Sigmoid colon (tissue), 7 donors: ENCODE data around the gene MAP3K6. TPM values are rescaled to one million over a fixed set of nuclear protein-coding genes. Genes with fewer than 3 reads are reported as not detected.

Experiments used
- DNase-seq: peaks from one replicate; pipeline ENCODE4 v3.0.0-alpha.2; 2019
- H3K27ac ChIP-seq, 4 donors: fragments of 200-600 bp; sonication (generic); one replicate each; pipeline ENCODE4 v1.5.1; 2016 to 2019; ENCODE audit warnings: mild to moderate bottlenecking in 1 of 4
- H3K27me3 ChIP-seq, 3 donors: fragments of 200-600 bp; sonication (generic); one replicate each; pipeline ENCODE4 v1.5.1; 2019; ENCODE audit warnings: mild to moderate bottlenecking in 1 of 3
- H3K36me3 ChIP-seq, 4 donors: fragments of 200-600 bp; sonication (generic); one replicate each; pipeline ENCODE4 v1.5.1; 2016 to 2019
- H3K4me1 ChIP-seq, 4 donors: fragments of 200-600 bp; sonication (generic); one replicate each; pipeline ENCODE4 v1.5.1; 2017 to 2019
- H3K4me3 ChIP-seq, 4 donors: fragments of 200-600 bp; sonication (generic); one replicate each; pipeline ENCODE4 v1.5.1; 2017 to 2019; ENCODE audit warnings: mild to moderate bottlenecking in 2 of 4, moderate library complexity in 1 of 4
- H3K9me3 ChIP-seq, 4 donors: fragments of 200-600 bp in 3 of 4; sonication (generic) in 3 of 4; one replicate each; pipeline versions ENCODE4 v1.5.1 to v1.6.1; 2013 to 2019
- CTCF ChIP-seq, 4 experiments: fragments of 450-650 bp in 3 of 4; fragments of 200-600 bp in 1 of 4; IDR thresholded peaks; one replicate each; pipeline ENCODE4 v1.5.1; 2016 to 2019; ENCODE audit warnings: antibody characterized with exemption in 4 of 4, mild to moderate bottlenecking in 3 of 4, moderate library complexity in 2 of 4
- EP300 ChIP-seq, 4 donors: sonication (generic); formaldehyde crosslinking; IDR thresholded peaks; one replicate each; pipeline ENCODE4 v1.6.1; 2017; ENCODE audit warnings: antibody characterized with exemption in 4 of 4
- POLR2A ChIP-seq, 2 donors: fragments of 450-650 bp; IDR thresholded peaks; one replicate each; pipeline ENCODE4 v1.6.1; 2016; ENCODE audit warnings: antibody characterized with exemption in 2 of 2, mild to moderate bottlenecking in 2 of 2, moderate library complexity in 2 of 2
- POLR2AphosphoS5 ChIP-seq, 4 donors: sonication (generic); formaldehyde crosslinking; IDR thresholded peaks; one replicate each; pipeline ENCODE4 v1.6.1; 2017; ENCODE audit warnings: antibody characterized with exemption in 4 of 4
- WGBS, 2 donors: extraction: QIAGEN DNeasy Blood & Tissue Kit; methylation state at CpG; one replicate each; pipeline ENCODE4 v1.1.7; 2013; 5-methylcytosine and 5-hydroxymethylcytosine counted together
- intact Hi-C: fragments of 100-400 bp; cut with DNase I; formaldehyde crosslinking; loops from one replicate; pipeline ENCODE4 v1.15.1; 2023
- polyA plus RNA-seq, 3 donors: library from polyadenylated mRNA; stranded (reverse); fragments of 200-250 nt; gene quantifications; one replicate each; pipeline ENCODE4 v1.2.3, GENCODE V29; 2013
- total RNA-seq, 4 donors: library from RNA; depleted of rRNA; stranded (reverse); fragments of >200 nt; gene quantifications; one replicate each; pipeline ENCODE4 v1.1.0, GENCODE V29; 2016
- donor health status: healthy with polysubstance abuse.
- donor health status: Bipolar disorder and iron deficiency.
- donor health status: healthy.

The MAP3K6 gene, protein sequence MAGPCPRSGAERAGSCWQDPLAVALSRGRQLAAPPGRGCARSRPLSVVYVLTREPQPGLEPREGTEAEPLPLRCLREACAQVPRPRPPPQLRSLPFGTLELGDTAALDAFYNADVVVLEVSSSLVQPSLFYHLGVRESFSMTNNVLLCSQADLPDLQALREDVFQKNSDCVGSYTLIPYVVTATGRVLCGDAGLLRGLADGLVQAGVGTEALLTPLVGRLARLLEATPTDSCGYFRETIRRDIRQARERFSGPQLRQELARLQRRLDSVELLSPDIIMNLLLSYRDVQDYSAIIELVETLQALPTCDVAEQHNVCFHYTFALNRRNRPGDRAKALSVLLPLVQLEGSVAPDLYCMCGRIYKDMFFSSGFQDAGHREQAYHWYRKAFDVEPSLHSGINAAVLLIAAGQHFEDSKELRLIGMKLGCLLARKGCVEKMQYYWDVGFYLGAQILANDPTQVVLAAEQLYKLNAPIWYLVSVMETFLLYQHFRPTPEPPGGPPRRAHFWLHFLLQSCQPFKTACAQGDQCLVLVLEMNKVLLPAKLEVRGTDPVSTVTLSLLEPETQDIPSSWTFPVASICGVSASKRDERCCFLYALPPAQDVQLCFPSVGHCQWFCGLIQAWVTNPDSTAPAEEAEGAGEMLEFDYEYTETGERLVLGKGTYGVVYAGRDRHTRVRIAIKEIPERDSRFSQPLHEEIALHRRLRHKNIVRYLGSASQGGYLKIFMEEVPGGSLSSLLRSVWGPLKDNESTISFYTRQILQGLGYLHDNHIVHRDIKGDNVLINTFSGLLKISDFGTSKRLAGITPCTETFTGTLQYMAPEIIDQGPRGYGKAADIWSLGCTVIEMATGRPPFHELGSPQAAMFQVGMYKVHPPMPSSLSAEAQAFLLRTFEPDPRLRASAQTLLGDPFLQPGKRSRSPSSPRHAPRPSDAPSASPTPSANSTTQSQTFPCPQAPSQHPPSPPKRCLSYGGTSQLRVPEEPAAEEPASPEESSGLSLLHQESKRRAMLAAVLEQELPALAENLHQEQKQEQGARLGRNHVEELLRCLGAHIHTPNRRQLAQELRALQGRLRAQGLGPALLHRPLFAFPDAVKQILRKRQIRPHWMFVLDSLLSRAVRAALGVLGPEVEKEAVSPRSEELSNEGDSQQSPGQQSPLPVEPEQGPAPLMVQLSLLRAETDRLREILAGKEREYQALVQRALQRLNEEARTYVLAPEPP (N-terminal part only)
- total RNA-seq, result 10 to 100 TPM; 18.2 to 50.4 (median 26.8) TPM
- 10 to 100 TPM in 1 of 3 donors, 1 to 10 TPM in 2; 3.7 to 23.9 (median 9.0) TPM for polyA plus RNA-seq

GRCh38 chr1:27366411-27367159, at the start of gene MAP3K6:
MAP3K6 (minus strand) TSS chr1:27366961; CDS start chr1:27366597, 364 bp downstream.
- intact Hi-C loops, result loop anchor here (2.0 kb wide), 2 partner anchors 26 to 44 kb away; partner anchors contain the start of genes GPR3 and TMEM222
- peak; percentile 96 for DNase-seq
- Histone ChIP-seq H3K27ac (peak within 1 kb of the TSS; percentile 99 to 100 (median 100)), H3K27me3 (no peaks in the 10 kb centered on the region), H3K36me3 (peaks cover 12 to 32% (median 24%) of the 10 kb centered on the region in 4 donors), H3K4me1 (peaks cover 0 to 30% (median 25%) of the 10 kb centered on the region in 4 donors), H3K4me3 (peak within 1 kb of the TSS; percentile 81 to 91 (median 85)), H3K9me3 (no peaks in the 10 kb centered on the region)
- TF ChIP-seq EP300 (IDR thresholded peaks at IDR 0.05), result peak in 1 of 4 donors; percentile 58
- TF ChIP-seq POLR2A (IDR thresholded peaks at IDR 0.05), result peak; percentile 77 to 81
- TF ChIP-seq CTCF (IDR thresholded peaks at IDR 0.05), result peak in 1 of 4 experiments; percentile 28
- TF ChIP-seq POLR2AphosphoS5 (IDR thresholded peaks at IDR 0.05), result peak; percentile 76 to 93 (median 84)
- WGBS, 2 donors, result 0 to 1% methylated on average over 67 of the region's 67 CpGs

DNA sequence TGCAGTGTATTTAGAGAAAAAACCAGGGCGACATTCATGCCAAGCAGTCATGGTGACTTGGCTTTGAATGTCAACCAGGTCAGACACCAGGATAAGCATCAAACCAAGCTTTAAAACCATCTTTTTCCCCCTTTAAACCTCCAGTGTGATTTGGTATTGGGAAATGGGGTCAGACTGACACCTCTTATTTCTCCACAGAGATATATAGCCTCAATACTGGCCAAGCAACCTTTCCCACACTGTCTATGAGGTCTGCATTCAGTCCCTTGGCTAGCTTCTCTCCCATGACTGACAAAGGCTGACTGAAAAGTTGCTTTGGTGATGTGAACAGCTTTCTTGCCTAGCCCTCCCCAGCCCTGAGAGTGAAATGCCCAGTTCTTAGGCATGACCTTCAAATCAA, 47.3 kb upstream of the MAP3K6 start:
- H3K9me3 ChIP-seq, result no peaks in the 10 kb centered on the region
- peaks cover 48 to 85% (median 75%) of the 10 kb centered on the region in 4 donors for H3K36me3 ChIP-seq
- DNase-seq, result no peak
- TF ChIP-seq CTCF (IDR thresholded peaks at IDR 0.05) (no peak), POLR2AphosphoS5 (IDR thresholded peaks at IDR 0.05) (no peak), POLR2A (IDR thresholded peaks at IDR 0.05) (no peak), EP300 (IDR thresholded peaks at IDR 0.05) (no peak)
- WGBS, 2 donors, result 93 to 96% methylated on average over 1 of the region's 1 CpG
- H3K27ac ChIP-seq, result no peak overlapping the region
- peaks cover 3 to 36% (median 33%) of the 10 kb centered on the region in 4 donors for H3K4me1 ChIP-seq
- intact Hi-C loops, result no loop called here
- no peak overlapping the region for H3K4me3 ChIP-seq
- H3K27me3 ChIP-seq, result no peaks in the 10 kb centered on the region

GRCh38 chr1:27413004-27413403, 46.2 kb upstream of the MAP3K6 start:
- intact Hi-C loops, result no loop called here
- Histone ChIP-seq H3K4me1 (peaks cover 3 to 25% (median 22%) of the 10 kb centered on the region in 4 donors), H3K27ac (no peak overlapping the region), H3K36me3 (peaks cover 48 to 96% (median 83%) of the 10 kb centered on the region in 4 donors), H3K27me3 (no peaks in the 10 kb centered on the region), H3K9me3 (no peaks in the 10 kb centered on the region), H3K4me3 (no peak overlapping the region)
- DNase-seq, result no peak
- 93 to 94% methylated on average over 4 of the region's 4 CpGs for WGBS, 2 donors
- no peak for TF ChIP-seq POLR2AphosphoS5 (IDR thresholded peaks at IDR 0.05)
- no peak for TF ChIP-seq POLR2A (IDR thresholded peaks at IDR 0.05)
- no peak for TF ChIP-seq EP300 (IDR thresholded peaks at IDR 0.05)
- no peak for TF ChIP-seq CTCF (IDR thresholded peaks at IDR 0.05)

- H3K27me3 ChIP-seq, result no peaks in the 10 kb centered on the region
- no peak for DNase-seq
- TF ChIP-seq POLR2AphosphoS5 (IDR thresholded peaks at IDR 0.05), result no peak
- no peak for TF ChIP-seq EP300 (IDR thresholded peaks at IDR 0.05)
- no peak for TF ChIP-seq CTCF (IDR thresholded peaks at IDR 0.05)
- no peak for TF ChIP-seq POLR2A (IDR thresholded peaks at IDR 0.05)
- no peaks in the 10 kb centered on the region for H3K9me3 ChIP-seq
- H3K36me3 ChIP-seq, result peaks cover 48 to 96% (median 85%) of the 10 kb centered on the region in 4 donors
- intact Hi-C loops, result no loop called here
- no peak overlapping the region for H3K27ac ChIP-seq
- peaks cover 3 to 20% (median 17%) of the 10 kb centered on the region in 4 donors for H3K4me1 ChIP-seq
- WGBS, 2 donors, result 90 to 96% methylated on average over 4 of the region's 4 CpGs
- H3K4me3 ChIP-seq, result no peak overlapping the region
These were observed 45.7 kb upstream of the MAP3K6 start for GRCh38 chr1:27412502-27412901.
